Measurements from ENCODE around the gene LRRTM4. TPM values are rescaled to one million over a fixed set of nuclear protein-coding genes. Genes with fewer than 3 reads are reported as not detected.

The LRRTM4 gene
- polyA plus RNA-seq, 4 donors = 1.2 to 2.1 (median 1.8) TPM

DNA sequence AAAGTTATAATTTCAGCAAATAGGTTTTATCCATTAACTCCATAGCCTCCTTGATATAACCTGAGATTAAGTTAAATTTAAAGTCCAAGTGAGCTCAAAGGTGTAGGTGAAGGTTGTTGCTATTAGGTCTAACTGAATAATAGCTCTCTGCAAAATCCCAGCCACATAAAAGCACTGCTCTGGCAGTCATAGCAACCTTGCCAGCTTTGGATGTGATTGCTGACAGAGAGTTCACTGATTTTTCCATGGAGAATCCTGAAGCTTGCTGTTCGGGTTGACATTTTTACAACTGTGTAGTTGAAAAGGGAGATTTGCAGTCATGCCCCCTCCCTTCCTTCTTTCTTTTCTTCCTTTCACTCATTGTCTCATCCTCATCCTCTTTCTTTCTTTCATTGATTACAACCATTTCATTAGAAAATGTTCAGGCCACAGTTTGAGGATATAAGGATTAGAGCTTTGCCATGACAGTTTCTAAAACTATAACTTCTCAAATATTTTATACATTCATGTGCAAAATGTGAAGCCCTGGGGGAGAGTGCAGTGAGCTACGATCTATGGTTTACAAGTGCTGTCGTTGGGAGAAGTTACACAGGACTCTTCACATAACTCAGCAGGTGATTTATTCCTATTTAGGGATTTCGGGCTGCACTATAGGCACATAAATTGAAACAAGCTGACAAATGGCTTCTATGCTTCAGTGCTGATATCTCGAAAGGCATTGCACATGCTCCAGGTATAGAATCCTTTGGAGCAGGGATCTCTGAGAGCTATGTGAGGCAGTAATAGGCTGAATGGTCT, 193.8 kb downstream of the LRRTM4 start:
- DNase-seq (ENCODE audit: low read depth in 4 of 4, low spot score in 3 of 4) = no peak

DNA sequence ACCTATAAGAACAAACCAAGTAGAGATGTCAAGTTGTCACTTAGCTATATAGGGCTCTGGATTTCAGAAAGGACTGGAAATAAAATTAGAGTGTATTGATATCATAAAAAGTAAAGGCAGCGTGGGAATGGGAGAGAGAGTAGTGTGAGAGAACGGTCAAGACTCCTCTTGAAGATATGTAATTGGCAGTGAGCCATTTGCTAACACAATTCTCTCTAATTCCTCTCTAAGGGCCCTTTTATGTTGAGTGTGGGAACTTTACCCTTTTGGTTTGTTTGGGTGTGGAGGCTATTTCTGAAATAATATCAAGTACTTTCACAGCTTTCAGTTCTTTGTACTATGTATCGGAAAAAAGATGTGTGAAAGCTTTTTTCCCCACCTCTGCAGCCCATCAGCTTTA, 196.8 kb downstream of the LRRTM4 start:
- no peak for DNase-seq (ENCODE audit: low read depth in 4 of 4, low spot score in 3 of 4)

DNA sequence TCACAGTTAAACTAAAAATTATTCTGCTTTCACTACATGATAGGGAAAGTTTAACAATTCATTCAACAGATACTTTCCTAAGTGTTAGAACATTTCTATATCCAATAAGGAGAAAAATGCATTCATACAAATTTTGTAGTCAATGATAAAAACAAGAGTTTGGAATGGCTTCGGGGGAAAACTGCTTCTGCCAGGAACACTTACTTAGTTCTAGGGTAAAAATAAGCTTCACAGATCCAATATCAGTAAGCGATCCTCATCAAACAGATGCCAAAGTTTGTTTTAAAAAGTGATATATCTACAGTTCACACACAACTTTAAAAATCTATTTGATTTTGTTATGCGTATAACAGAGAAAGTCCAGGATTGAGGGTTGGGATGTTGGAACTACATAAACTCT, 199.7 kb downstream of the LRRTM4 start:
- DNase-seq (ENCODE audit: low read depth in 4 of 4, low spot score in 3 of 4) = no peak

- DNase-seq (ENCODE audit: low read depth in 4 of 4, low spot score in 3 of 4) = no peak
These were observed 207.5 kb downstream of the LRRTM4 start for GRCh38 chr2:77314721-77315120.

GRCh38 chr2:77310416-77310815, 211.8 kb downstream of the LRRTM4 start:
- no peak for DNase-seq (ENCODE audit: low read depth in 4 of 4, low spot score in 3 of 4)

- DNase-seq (ENCODE audit: low read depth in 4 of 4, low spot score in 3 of 4) = no peak
These were observed 212.5 kb downstream of the LRRTM4 start for GRCh38 chr2:77309725-77310124.

DNA sequence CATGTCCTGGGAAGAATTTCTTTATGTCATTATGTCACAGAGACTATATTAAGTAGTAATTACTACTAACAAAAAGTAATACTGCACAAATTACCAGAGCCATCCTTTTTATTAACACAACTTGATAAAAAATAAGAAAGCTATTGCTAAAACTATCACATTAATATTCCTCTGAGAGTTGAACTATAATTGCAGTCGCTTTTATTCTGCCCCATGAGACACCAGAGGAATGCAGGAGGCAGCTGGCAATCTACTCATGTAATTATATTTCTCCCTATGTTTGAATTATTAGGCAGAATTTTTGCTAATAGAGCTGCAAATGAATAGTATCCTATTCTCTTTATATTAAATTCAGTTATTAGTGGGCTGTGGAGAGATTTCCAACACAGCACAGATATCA, 220.7 kb downstream of the LRRTM4 start:
- DNase-seq (ENCODE audit: low read depth in 4 of 4, low spot score in 3 of 4) = no peak

DNA sequence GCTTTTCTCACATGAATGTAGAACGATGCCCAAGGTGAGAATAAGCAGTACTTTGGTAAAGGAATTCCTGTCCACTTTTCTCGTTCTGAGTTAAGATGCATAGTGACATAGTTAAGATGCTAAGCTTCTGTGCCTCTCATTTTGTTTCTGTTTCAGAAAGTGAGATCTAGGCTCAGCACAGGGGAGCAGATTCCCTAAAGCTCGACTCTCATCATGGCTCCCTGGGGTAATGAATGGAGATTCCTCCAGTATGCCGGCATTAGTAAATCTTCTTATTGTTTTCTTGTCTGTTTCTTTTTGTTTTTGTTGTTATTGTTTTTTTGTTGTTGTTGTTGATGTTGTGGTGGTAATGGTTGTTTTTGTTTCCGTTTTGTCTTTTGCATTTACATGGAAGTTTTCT, 225.4 kb downstream of the LRRTM4 start:
- no peak for DNase-seq (ENCODE audit: low read depth in 4 of 4, low spot score in 3 of 4)

DNA sequence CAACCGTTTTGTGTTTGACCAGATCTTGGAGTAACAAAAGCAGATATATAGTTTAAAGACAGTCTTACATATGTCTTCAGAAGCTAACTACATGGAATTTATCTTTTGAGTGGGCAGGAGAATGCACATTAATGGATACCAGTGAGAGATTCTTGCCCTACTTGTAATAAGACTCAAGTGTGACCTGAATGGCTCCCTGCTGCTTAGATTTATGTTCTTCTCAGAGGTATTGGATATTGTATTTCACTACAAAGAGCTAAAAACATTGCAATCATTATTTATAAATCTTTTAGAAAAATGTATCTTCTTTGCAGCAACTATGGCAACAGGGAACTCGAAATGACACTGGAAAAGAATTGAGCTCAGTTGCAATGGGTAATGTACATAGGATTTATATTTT, 227.7 kb downstream of the LRRTM4 start:
- no peak for DNase-seq (ENCODE audit: low read depth in 4 of 4, low spot score in 3 of 4)

GRCh38 chr2:77284353-77284752, 237.8 kb downstream of the LRRTM4 start:
- no peak for DNase-seq (ENCODE audit: low read depth in 4 of 4, low spot score in 3 of 4)

DNA sequence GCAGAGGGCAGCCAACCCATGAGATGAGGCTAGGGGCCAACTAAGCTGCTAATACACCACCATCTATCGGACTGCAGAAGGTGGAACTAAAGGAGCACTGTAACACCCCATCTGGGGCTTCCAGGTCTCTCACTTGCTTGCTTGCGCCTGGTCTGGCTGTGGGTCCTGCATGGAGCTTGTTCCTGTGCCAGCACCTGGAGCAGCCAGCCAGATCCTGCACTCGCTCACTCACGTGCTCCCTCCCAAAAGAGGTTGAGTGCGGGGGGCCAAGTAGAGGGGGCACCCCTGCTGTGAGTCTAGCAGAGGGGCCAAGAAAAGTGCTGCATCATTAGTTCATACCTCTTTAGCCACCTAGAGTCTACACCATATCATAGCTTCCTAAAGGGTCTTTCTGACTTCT, 250.9 kb downstream of the LRRTM4 start:
- DNase-seq (ENCODE audit: low read depth in 4 of 4, low spot score in 3 of 4) = no peak

GRCh38 chr2:77270433-77270832, 251.7 kb downstream of the LRRTM4 start:
- no peak for DNase-seq (ENCODE audit: low read depth in 4 of 4, low spot score in 3 of 4)

GRCh38 chr2:77268626-77269025, 253.6 kb downstream of the LRRTM4 start:
- DNase-seq (ENCODE audit: low read depth in 4 of 4, low spot score in 3 of 4) = no peak

DNA sequence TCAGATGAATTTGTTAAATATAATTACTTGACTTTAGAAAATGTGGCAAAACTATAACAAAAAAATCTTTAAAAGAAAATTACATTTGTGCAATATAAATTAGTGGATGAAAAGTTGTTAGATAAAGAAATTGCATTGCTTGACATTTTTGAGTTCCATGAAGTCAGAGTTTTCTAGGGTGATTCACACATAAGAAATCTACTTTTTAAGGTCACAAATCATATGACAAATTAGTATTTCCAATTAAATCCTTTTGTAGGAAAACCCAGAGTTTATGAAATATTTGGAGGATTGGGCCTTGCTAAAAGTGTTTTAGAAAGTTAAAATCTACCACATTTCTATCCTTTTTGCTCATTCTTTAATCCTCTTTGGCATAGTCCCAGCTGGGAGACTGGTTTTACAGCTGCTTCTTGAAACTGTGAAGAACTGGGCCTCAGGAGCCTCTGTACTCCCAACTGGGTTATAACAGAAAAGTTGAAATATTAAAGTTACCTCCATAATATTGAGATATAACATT, 289.2 kb downstream of the LRRTM4 start:
- no peak for DNase-seq (ENCODE audit: low read depth in 4 of 4, low spot score in 3 of 4)

DNA sequence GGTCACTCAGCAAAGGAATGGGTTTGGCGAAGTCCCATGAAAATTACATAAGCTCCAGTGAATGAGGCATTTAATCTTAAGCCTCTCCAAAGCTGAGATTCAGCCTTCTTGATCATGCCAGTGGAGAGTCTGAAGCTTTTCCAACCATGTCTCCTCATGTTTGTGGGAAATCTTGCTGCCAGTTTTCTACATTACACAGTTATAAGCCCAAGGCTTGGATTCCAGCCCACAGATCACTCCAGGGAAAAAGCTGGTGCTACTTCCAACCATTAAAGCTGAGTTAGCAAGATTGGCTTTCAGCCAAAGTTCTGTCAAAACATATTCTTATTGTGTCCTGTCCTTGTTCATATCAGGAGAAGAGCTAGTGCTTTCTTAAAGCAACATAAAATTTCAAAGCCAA, 293.8 kb downstream of the LRRTM4 start:
- no peak for DNase-seq (ENCODE audit: low read depth in 4 of 4, low spot score in 3 of 4)

DNA sequence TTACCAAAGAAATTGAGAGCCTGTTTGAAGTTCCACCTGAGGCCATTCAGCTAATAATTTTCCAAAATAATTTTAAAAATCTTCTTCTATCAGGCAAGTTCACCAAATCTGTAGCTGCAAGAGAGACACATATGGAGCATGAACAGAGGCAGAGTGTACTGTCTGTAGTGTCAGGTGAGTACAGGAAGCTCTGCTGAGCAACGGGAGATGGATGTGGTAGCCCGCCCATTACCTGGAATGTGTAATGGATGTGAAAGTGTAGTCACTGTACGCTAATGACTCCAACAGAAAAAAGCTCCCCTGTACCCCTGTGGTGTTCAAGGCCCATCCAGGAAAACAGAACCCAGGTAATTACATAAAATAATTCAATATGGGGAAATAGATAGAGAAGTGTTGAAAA, 311.5 kb downstream of the LRRTM4 start:
- no peak for DNase-seq (ENCODE audit: low read depth in 4 of 4, low spot score in 3 of 4)

GRCh38 chr2:77207331-77207730, 314.8 kb downstream of the LRRTM4 start:
- no peak for DNase-seq (ENCODE audit: low read depth in 4 of 4, low spot score in 3 of 4)

- no peak for DNase-seq (ENCODE audit: low read depth in 4 of 4, low spot score in 3 of 4)
These were observed 320.4 kb downstream of the LRRTM4 start for GRCh38 chr2:77201755-77202154.

DNA sequence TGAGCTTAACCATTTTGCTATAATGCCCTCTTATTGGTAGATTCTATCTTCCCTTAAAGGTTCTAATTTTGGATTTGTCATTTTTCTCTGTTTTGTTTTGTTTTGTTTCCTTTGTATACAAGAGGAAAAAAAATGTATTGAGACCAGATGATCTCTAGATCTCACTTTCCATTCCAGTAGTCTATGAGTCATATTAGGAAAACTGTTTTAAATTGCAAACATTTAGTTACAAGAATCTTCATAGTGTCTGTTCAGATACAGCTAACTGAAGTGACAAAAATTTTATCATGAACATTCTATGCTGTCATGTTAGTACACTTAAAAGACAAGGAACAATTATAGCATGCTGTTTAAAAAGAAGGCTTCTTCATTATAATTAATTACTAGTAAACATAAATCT, 322.8 kb downstream of the LRRTM4 start:
- no peak for DNase-seq (ENCODE audit: low read depth in 4 of 4, low spot score in 3 of 4)

DNA sequence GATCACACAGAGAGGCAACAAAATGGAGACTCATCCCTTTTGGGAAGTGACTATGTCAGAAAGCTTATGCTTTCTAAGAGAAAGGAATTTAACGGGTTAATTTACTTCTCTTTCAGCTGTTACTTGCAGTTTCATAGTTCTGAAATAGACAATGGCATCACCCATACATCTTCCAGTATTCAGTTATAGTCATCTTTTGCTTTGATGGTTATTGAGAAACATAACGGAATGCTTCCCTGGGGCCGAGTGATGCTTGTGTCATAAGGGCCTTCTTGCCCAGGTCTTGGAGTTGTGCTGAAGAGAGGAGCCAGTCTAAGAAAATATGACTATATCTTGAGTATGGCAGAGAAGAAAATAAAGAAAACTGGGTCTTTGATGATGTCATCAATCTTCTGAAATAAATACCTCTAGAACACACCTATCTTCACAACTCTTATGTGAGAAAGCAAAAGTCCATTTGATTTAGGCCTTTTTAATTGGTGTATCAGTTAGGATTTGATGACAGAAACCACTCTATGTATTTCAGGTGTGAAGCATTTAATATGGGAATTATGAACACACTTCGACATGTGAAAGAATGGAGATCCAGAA, 328.2 kb downstream of the LRRTM4 start:
- no peak for DNase-seq (ENCODE audit: low read depth in 4 of 4, low spot score in 3 of 4)

- no peak for DNase-seq (ENCODE audit: low read depth in 4 of 4, low spot score in 3 of 4)
These were observed 329.3 kb downstream of the LRRTM4 start for GRCh38 chr2:77192811-77193289.

DNA sequence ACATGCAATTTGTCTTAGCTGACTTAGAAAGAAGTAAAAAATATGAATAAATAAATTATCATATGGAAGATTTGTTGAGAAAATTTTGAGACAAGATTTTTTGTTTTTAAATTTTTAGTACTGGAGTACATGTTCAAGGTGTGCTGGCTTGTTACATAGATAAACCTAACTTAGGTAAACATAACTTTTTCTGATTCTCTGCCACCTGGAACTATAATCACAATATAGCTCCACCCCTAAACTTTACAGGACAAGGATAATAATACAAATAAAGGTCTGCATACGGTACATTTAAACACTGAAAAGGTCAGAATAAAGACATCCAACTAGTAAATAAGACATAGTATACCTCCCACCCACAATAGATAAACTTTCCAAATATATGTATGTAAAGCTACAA, 330.5 kb downstream of the LRRTM4 start:
- no peak for DNase-seq (ENCODE audit: low read depth in 4 of 4, low spot score in 3 of 4)
